GM23248 (cell line): ENCODE data around the gene LTBP4. TPM values are rescaled to one million over a fixed set of nuclear protein-coding genes. Genes with fewer than 3 reads are reported as not detected.

Experiments used
- DNase-seq: peaks from one replicate; pipeline ENCODE4 v3.0.0-alpha.2; 2015
- H2AFZ ChIP-seq: fragments of 200-600 bp; sonication (generic); 2 replicates; pipeline ENCODE4 v1.6.1; 2016; ENCODE audit warnings: antibody characterized with exemption
- H3F3A ChIP-seq: fragments of 200-600 bp; sonication (generic); 2 replicates; pipeline ENCODE4 v1.6.1; 2016; ENCODE audit warnings: mild to moderate bottlenecking, antibody characterized with exemption, mixed run types; ENCODE audit not compliant: insufficient read depth
- H3K27ac ChIP-seq: fragments of 200-600 bp; sonication (generic); 2 replicates; pipeline ENCODE4 v1.5.1; 2016; ENCODE audit warnings: mild to moderate bottlenecking
- H3K27me3 ChIP-seq: fragments of 200-600 bp; sonication (generic); replicated peaks from 2 replicates; pipeline ENCODE4 v1.6.1; 2016; ENCODE audit warnings: mild to moderate bottlenecking; ENCODE audit not compliant: insufficient read depth
- H3K36me3 ChIP-seq: fragments of 200-600 bp; sonication (generic); 2 replicates; pipeline ENCODE4 v1.6.1; 2016; ENCODE audit warnings: low read depth, mild to moderate bottlenecking
- H3K4me1 ChIP-seq: fragments of 200-600 bp; sonication (generic); 2 replicates; pipeline ENCODE4 v1.6.1; 2016; ENCODE audit warnings: mild to moderate bottlenecking; ENCODE audit not compliant: insufficient read depth
- H3K4me2 ChIP-seq: fragments of 200-600 bp; sonication (generic); one replicate; pipeline ENCODE4 v1.6.1; 2016; ENCODE audit warnings: mild to moderate bottlenecking; ENCODE audit not compliant: unreplicated experiment
- H3K4me3 ChIP-seq: fragments of 200-600 bp; sonication (generic); 2 replicates; pipeline ENCODE4 v1.5.1; 2016; ENCODE audit warnings: mild to moderate bottlenecking
- H3K79me2 ChIP-seq: fragments of 200-600 bp; sonication (generic); 2 replicates; pipeline ENCODE4 v1.6.1; 2016; ENCODE audit warnings: mild to moderate bottlenecking; ENCODE audit not compliant: insufficient read depth
- H3K9ac ChIP-seq: fragments of 200-600 bp; sonication (generic); 2 replicates; pipeline ENCODE4 v1.6.1; 2016; ENCODE audit warnings: mild to moderate bottlenecking
- H3K9me2 ChIP-seq: fragments of 200-600 bp; sonication (generic); 2 replicates; pipeline ENCODE4 v1.6.1; 2016; ENCODE audit warnings: mixed run types, mild to moderate bottlenecking, moderate library complexity; ENCODE audit not compliant: insufficient read depth
- H3K9me3 ChIP-seq: fragments of 200-600 bp; sonication (generic); one replicate; pipeline ENCODE4 v1.6.1; 2017; ENCODE audit warnings: low read depth
- H4K20me1 ChIP-seq: fragments of 200-600 bp; sonication (generic); 2 replicates; pipeline ENCODE4 v1.6.0; 2016; ENCODE audit not compliant: insufficient read depth
- EZH2phosphoT487 ChIP-seq: fragments of 200-600 bp; sonication (generic); IDR thresholded peaks from 2 replicates; pipeline ENCODE4 v1.6.1; 2018; ENCODE audit warnings: antibody characterized with exemption, moderate library complexity, mild to moderate bottlenecking, low read depth; ENCODE audit not compliant: insufficient read depth
- WGBS, 2 experiments: methylation state at CpG; one replicate each; pipeline ENCODE4 v1.1.6; 2015 to 2017; ENCODE audit warnings: low lambda C conversion rate in 2 of 2, low coverage in 1 of 2; ENCODE audit errors: missing lambda C conversion rate in 2 of 2; 5-methylcytosine and 5-hydroxymethylcytosine counted together
- in situ Hi-C: fragments of 300-500 bp; cut with MboI; formaldehyde crosslinking; loops from 2 replicates; pipeline ENCODE4 v1.15.0; 2020
- polyA plus RNA-seq: library from polyadenylated mRNA; unstranded; fragments of >200 nt; fragmentation: Nextera tagmentation; extraction: Ambion mirVana; gene quantifications from 2 replicates; pipeline ENCODE4 v1.2.1, GENCODE V29; 2016
- total RNA-seq: library from RNA; depleted of rRNA; stranded (reverse); fragments of >200 nt; shearing (Covaris generic); gene quantifications from 2 replicates; pipeline ENCODE4 v1.2.3, GENCODE V29; 2014; rRNA removed

LTBP4 gene
- total and polyA plus RNA-seq, 2 experiments from 2014 or later: 18.0 to 47.2 TPM

- no peak overlapping the region for H3K9ac ChIP-seq
- no peaks in the 10 kb centered on the region for H3K9me3 ChIP-seq
- WGBS, 2 experiments: 97% methylated on average over 17 to 23 of the region's 23 CpGs
- 0 out of 2 replicates have a peak, but pooled peaks cover 6% of the 10 kb centered on the region for H3F3A ChIP-seq
- no peaks in the 10 kb centered on the region for H3K9me2 ChIP-seq
- H3K4me1 ChIP-seq: no peaks in the 10 kb centered on the region
- H3K27ac ChIP-seq: no peak overlapping the region
- H3K27me3 ChIP-seq: no peaks in the 10 kb centered on the region
- H3K36me3 ChIP-seq: peaks cover 65% of the 10 kb centered on the region
- no peak overlapping the region for H3K4me3 ChIP-seq
- H4K20me1 ChIP-seq: no peaks in the 10 kb centered on the region
- TF ChIP-seq EZH2phosphoT487: no peak
- H3K79me2 ChIP-seq: no peaks in the 10 kb centered on the region
- no peak for DNase-seq
- no peak overlapping the region for H2AFZ ChIP-seq
- in situ Hi-C loops: no loop called here
- H3K4me2 ChIP-seq: no peak overlapping the region
These were observed 76.0 kb downstream of the LTBP4 start for GRCh38 chr19:40677156-40677555.

Other genes with a start within 250 kb of the LTBP4 start
- 0.43 TPM in 1 of 2 replicates, not detected in the other for gene HIPK4, start 211.2 kb upstream of the LTBP4 start, total RNA-seq
- gene HIPK4, start 211.2 kb upstream of the LTBP4 start, polyA plus RNA-seq: 0.08 and 0.19 TPM in 2 replicates
- 3.8 and 4.0 TPM in 2 replicates for gene PRX, start 188.0 kb upstream of the LTBP4 start, total RNA-seq
- gene PRX, start 188.0 kb upstream of the LTBP4 start, polyA plus RNA-seq: 0.52 and 0.54 TPM in 2 replicates
- 31.7 and 40.2 TPM in 2 replicates for gene SERTAD1, start 175.4 kb upstream of the LTBP4 start, total RNA-seq
- gene SERTAD1, start 175.4 kb upstream of the LTBP4 start, polyA plus RNA-seq: 34.5 and 36.2 TPM in 2 replicates
- gene SERTAD3, start 157.0 kb upstream of the LTBP4 start, total RNA-seq: 21.8 and 37.9 TPM in 2 replicates
- 40.7 and 41.2 TPM in 2 replicates for gene SERTAD3, start 157.0 kb upstream of the LTBP4 start, polyA plus RNA-seq
- gene BLVRB, start 135.6 kb upstream of the LTBP4 start, total RNA-seq: 50.7 and 71.1 TPM in 2 replicates
- gene BLVRB, start 135.6 kb upstream of the LTBP4 start, polyA plus RNA-seq: 52.7 and 56.9 TPM in 2 replicates
- 2.1 and 2.8 TPM in 2 replicates for gene SPTBN4, start 134.4 kb upstream of the LTBP4 start, total RNA-seq
- gene SPTBN4, start 134.4 kb upstream of the LTBP4 start, polyA plus RNA-seq: 0.24 and 0.69 TPM in 2 replicates
- 27.8 and 36.3 TPM in 2 replicates for gene SHKBP1, start 24.5 kb upstream of the LTBP4 start, total RNA-seq
- gene SHKBP1, start 24.5 kb upstream of the LTBP4 start, polyA plus RNA-seq: 62.2 and 66.4 TPM in 2 replicates
- 33.4 and 49.7 TPM in 2 replicates for gene NUMBL, start 89.3 kb downstream of the LTBP4 start, total RNA-seq
- 30.8 and 35.1 TPM in 2 replicates for gene NUMBL, start 89.3 kb downstream of the LTBP4 start, polyA plus RNA-seq
- 28.6 and 43.4 TPM in 2 replicates for gene COQ8B, start 115.5 kb downstream of the LTBP4 start, total RNA-seq
- gene COQ8B, start 115.5 kb downstream of the LTBP4 start, polyA plus RNA-seq: 13.4 and 15.2 TPM in 2 replicates
- 19.9 and 24.7 TPM in 2 replicates for gene ITPKC, start 115.7 kb downstream of the LTBP4 start, total RNA-seq
- 8.5 and 10.4 TPM in 2 replicates for gene ITPKC, start 115.7 kb downstream of the LTBP4 start, polyA plus RNA-seq
- 0.38 and 2.5 TPM in 2 replicates for gene ACTMAP, start 149.1 kb downstream of the LTBP4 start, total RNA-seq
- gene ACTMAP, start 149.1 kb downstream of the LTBP4 start, polyA plus RNA-seq: 5.6 and 7.3 TPM in 2 replicates
- gene SNRPA, start 149.8 kb downstream of the LTBP4 start, total RNA-seq: 30.6 and 35.3 TPM in 2 replicates
- gene SNRPA, start 149.8 kb downstream of the LTBP4 start, polyA plus RNA-seq: 50.1 and 58.5 TPM in 2 replicates
- gene MIA, start 174.2 kb downstream of the LTBP4 start, total RNA-seq: not detected in 2 replicates
- not detected in 2 replicates for gene MIA, start 174.2 kb downstream of the LTBP4 start, polyA plus RNA-seq
- gene RAB4B, start 176.9 kb downstream of the LTBP4 start, total RNA-seq: 20.7 and 25.6 TPM in 2 replicates
- 23.2 and 24.6 TPM in 2 replicates for gene RAB4B, start 176.9 kb downstream of the LTBP4 start, polyA plus RNA-seq
- 80.6 and 83.3 TPM in 2 replicates for gene EGLN2, start 197.8 kb downstream of the LTBP4 start, total RNA-seq
- 52.5 and 61.2 TPM in 2 replicates for gene EGLN2, start 197.8 kb downstream of the LTBP4 start, polyA plus RNA-seq
- not detected in 2 replicates for gene CYP2A6, start 249.1 kb downstream of the LTBP4 start, total RNA-seq
- gene CYP2A6, start 249.1 kb downstream of the LTBP4 start, polyA plus RNA-seq: not detected in 2 replicates